Measurements from ENCODE around the gene TMEM123.

The TMEM123 gene

DNA sequence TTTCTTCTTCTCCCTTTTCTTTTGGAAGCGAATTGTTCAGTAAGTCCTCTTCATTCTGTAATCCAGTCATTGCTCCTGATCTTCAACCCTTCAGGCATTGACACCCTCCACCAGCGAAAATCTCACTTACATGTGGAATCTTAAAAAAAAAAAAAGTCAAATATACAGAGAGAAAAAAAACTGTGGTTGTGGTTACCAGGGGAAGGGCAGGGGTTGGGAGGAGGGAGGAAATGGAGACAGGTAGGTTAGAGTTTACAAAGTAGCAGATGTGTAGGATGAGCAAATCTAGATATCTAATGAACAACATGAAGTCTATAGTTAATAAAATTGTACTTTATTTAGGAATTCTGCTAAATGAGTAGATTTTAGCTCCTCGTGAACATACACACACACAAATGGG is 17.7 kb upstream of the TMEM123 start:
- no peak for DNase-seq

- no peak for DNase-seq
Measured at GRCh38 chr11:102469196-102469821, 16.7 kb upstream of the TMEM123 start.

- DNase-seq: no peak
Measured at GRCh38 chr11:102468616-102469195, 16.1 kb upstream of the TMEM123 start.

GRCh38 chr11:102467853-102468580 is 15.5 kb upstream of the TMEM123 start:
- no peak for DNase-seq

GRCh38 chr11:102467080-102467708 is 14.6 kb upstream of the TMEM123 start:
- DNase-seq: no peak

GRCh38 chr11:102465696-102466095 is 13.1 kb upstream of the TMEM123 start:
- no peak for DNase-seq

DNA sequence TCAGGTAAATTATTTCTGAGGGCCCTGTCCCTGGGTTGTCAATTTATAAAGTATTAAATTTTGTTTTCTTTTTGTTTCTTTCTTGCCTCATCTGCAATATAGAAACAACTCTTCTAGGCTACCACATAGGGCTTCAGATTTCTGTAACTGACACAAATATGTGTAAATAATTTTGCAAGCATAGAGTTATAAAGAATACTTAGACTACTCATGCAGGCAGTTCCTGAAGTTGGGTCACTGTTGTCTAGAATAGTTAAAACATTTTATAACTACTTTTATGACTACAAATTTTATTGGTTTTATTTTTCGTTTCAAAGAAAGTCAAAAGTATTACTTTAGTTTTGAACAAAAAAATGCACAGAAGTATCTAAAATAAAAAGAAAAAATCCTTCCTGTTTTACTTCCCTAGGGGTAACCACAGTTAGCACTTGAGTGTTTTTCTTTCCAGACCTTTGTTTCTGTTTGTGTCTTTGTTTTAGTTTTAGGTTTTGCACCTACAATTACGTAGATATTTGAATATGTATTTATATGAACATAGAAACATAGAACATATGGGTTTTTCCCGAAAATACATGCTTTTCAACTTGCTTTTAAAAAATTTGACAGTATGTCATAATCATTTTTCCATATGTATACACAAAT is 12.4 kb upstream of the TMEM123 start:
- DNase-seq: no peak

- no peak for DNase-seq
Measured at GRCh38 chr11:102464037-102464436, 11.5 kb upstream of the TMEM123 start.

DNA sequence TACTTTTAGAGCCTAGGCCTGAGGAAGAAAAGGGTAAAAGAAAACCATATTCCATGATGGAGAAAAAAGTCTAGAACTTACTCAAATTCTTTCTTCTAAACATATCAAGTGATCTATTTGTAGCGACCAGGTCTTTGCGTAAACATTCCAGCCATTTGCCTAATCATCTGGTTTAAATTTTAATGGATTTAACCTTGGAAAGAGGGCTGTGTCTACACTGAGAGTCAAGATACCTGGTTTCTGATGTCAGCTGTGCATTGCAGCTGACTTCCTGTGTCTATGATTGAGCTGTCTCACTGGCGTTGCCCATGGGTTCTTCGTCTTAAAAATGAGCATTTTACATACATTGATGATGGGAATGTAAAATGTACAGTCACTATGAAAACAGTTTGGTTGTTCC is 10.0 kb upstream of the TMEM123 start:
- no peak for DNase-seq

GRCh38 chr11:102459393-102459792 is 6.8 kb upstream of the TMEM123 start:
- DNase-seq: no peak

- DNase-seq: no peak
Measured at GRCh38 chr11:102458548-102458947, 6.0 kb upstream of the TMEM123 start.

DNA sequence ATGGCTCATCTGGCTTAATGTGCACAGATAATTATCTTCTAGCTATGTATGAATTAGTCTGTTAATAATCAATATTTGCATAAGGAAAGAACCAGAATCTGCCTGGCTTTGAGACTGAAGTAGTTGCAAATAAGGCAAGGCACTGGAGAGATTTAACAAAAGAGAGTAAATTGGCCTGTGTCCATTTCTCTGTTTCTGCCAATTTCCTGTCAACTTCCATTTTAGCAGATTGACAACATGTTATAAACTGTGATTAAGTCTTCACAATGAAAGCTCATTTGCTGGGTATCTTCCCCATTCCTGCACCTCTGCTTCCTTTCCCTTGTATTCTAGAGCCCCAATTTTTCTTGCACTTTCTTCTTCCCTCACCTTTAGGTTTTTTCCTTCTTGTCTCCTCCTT is 5.3 kb upstream of the TMEM123 start:
- no peak for DNase-seq

DNA sequence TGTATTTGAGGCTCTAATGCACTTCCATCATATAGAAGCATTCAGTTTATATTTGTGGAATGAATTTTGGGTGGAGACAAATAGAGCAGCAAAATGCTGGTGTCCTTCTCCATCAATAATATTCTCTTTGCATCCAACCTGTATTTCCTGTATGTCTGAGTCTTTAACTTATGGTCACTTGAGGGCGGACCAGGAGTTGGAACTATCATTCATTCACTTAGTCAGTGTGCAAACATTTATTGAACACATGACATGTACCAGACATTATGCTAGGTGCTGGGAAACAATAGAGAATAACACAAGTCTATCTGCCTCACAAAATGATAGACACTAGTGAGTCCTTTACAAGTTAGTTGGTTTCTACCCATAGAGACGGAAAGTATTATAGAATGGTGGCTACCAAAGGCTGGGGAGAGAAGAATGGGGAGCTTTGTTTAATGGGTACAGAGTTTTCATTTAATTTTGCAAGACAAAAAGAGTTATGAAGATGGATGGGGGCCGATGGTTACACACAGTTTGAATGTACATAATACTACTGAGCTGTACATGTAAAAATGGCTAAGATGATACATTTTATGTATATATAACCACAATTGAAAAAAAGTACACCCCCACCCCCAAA is 4.6 kb upstream of the TMEM123 start:
- no peak for DNase-seq

- DNase-seq: no peak
Measured at GRCh38 chr11:102456381-102456780, 3.8 kb upstream of the TMEM123 start.

- no peak for DNase-seq
Measured at GRCh38 chr11:102453921-102454320, 1.4 kb upstream of the TMEM123 start.

DNA sequence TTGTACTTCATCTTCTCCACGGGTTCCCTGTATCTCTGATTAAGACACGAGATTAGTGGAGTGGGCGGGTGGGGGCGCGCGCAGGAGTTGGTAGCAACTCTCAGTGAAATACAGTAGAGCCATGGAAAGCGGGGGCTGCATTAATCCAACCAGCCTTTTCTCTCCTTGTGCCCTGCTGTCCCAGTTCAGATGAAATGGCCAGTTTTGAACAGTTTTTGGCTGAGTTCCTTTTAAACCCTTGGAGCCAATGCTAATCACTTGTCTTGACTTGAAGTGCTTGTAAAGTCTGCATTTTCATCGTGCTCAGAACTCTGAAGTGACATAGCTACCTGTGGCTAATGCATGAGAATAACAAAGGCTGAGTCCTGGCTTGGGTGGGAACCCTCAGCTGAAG is 734 bp upstream of the TMEM123 start:
- DNase-seq: peak; percentile 46

DNA sequence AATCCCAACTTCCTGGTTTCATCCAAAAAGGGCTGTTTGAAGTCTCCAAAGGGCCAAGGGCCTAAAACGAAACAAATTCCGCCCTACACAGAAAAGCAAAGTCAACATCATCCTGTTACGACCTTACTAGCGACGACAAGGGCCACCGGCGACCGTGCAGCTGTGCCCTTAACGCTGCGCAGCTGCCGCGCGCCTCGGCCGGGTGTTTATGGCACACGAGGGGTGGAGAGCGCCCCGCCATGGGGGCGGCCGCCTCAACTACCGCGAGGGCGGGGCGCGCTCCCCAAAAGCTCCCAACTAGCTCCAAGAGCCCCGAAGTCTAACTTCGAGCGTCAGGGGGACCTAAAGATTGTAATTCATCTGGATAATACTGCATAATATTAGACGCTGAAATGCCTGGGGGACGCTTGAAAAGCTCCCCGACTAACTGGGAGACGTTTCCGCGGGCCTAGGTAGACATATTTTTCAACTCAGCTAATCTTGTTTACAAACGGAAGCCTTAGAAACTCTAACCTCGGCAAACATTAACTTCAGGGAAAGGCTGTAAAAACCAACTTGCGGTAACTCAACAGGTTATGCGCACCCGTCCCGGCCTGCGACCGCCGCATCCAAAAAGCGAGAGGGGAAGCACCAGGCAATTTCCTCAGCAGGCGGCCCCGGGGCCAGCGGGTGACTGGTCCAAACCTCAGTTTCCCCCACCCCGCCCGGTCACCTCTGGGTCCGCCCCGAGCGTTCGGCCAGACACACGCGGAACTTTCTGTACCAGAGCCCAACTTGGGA is 694 bp downstream of the TMEM123 start:
- DNase-seq: peak; percentile 74

GRCh38 chr11:102451041-102451680 is 1.4 kb downstream of the TMEM123 start:
- no peak for DNase-seq

DNA sequence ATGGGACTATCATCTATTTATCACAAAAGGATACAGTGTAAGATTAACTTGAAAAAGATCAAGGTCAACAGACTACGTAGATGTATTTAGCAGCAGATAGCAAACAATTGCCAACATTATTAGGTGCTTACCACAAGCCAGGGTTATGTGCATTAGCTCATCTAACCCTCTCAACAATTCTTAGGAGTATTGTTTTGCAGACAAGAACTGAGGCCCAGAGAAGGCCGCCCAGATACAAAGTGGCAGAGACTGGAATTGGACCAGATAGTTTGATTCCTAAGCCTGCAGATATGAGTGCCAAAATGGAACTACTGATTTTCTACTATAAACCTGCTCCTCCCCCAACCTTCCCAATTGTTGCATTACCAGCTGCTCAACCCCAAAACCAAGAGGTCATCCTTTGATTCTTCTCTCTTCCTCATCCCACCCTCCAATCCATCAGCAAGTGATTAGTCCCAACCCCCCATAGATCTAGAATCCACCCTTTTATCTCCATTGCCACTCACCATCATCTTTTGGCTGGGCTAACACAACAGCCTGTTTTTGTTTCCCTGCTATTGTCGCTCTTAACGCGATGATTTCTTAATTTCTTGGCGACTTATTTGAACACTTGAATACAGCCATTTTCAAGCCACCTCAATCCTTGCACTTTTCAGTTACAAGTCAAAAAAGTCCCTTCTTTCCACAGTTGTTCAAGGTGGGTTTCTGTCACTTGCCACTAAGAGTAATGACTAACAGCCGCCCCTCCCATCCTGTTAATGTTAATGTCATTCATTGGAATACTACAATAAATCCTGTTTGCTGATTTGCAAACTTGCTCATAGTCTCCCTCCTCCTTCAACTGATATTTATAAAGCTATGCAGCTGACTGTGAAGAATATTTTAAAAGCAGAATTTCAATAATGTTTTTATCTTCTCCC is 2.7 kb downstream of the TMEM123 start:
- DNase-seq: no peak

GRCh38 chr11:102448869-102449224 is 3.7 kb downstream of the TMEM123 start:
- no peak for DNase-seq

All from stimulated activated CD4-positive, alpha-beta T cell treated with anti-CD3 and anti-CD28 coated beads, Interleukin-4, amount 100 ng/mL, for 1 hour (primary cell).